Measurements from ENCODE around the gene NWD2.

DNA sequence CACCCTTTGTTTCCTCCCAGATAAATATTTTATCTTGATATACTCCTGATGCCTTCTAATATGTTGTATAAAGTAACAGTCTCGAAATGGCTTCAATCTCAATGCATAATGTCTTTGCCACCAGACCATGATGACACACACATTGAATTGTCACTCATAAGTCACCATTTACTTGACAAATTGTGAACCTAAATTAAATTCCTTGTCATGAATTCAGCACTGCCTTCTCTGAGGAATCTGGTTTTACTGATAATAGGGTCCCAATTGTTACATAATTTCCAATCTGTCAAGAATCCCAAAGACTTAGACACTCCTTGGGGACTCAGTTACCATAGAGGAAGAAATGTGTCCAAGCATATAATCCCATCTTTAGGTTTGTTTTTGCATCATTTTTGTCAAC, 82.3 kb downstream of the NWD2 start:
- TF ChIP-seq EZH2 (IDR thresholded peaks at IDR 0.05; ENCODE audit: low read length), result no peak
- TF ChIP-seq, protein P1, sequence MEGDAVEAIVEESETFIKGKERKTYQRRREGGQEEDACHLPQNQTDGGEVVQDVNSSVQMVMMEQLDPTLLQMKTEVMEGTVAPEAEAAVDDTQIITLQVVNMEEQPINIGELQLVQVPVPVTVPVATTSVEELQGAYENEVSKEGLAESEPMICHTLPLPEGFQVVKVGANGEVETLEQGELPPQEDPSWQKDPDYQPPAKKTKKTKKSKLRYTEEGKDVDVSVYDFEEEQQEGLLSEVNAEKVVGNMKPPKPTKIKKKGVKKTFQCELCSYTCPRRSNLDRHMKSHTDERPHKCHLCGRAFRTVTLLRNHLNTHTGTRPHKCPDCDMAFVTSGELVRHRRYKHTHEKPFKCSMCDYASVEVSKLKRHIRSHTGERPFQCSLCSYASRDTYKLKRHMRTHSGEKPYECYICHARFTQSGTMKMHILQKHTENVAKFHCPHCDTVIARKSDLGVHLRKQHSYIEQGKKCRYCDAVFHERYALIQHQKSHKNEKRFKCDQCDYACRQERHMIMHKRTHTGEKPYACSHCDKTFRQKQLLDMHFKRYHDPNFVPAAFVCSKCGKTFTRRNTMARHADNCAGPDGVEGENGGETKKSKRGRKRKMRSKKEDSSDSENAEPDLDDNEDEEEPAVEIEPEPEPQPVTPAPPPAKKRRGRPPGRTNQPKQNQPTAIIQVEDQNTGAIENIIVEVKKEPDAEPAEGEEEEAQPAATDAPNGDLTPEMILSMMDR (optimal IDR thresholded peaks at IDR 0.05 in 1 of 3, IDR thresholded peaks at IDR 0.05 in 1 of 3, conservative IDR thresholded peaks at IDR 0.05 in 1 of 3; ENCODE audit: extremely low read depth in 1 of 3, insufficient read depth in 2 of 3, low read length in 3 of 3), result no peak

Data from keratinocyte (primary cell).